ENCODE measurements around the gene FOXO3.

DNA sequence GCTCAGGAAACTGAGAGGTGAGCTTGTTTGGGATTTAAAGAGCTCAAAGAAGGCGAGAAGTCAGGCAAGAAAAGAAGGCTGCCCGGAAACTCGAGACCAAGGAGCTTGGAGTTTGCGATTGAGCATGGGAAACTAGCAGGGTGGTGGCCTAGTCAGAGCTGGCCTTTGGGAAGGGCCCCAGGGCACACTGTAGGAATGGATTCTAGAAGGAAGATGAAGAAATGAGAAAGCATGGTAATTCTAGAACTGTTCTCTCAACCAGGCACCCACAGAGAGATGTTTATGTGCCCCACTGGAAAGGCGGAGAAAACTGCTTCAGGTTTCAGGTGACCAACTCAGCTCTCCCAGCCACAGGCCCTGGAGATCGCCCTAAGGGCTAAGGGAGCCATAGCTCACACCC is 126.2 kb downstream of the FOXO3 start:
- TF ChIP-seq, protein P1, sequence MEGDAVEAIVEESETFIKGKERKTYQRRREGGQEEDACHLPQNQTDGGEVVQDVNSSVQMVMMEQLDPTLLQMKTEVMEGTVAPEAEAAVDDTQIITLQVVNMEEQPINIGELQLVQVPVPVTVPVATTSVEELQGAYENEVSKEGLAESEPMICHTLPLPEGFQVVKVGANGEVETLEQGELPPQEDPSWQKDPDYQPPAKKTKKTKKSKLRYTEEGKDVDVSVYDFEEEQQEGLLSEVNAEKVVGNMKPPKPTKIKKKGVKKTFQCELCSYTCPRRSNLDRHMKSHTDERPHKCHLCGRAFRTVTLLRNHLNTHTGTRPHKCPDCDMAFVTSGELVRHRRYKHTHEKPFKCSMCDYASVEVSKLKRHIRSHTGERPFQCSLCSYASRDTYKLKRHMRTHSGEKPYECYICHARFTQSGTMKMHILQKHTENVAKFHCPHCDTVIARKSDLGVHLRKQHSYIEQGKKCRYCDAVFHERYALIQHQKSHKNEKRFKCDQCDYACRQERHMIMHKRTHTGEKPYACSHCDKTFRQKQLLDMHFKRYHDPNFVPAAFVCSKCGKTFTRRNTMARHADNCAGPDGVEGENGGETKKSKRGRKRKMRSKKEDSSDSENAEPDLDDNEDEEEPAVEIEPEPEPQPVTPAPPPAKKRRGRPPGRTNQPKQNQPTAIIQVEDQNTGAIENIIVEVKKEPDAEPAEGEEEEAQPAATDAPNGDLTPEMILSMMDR (optimal IDR thresholded peaks at IDR 0.05 in 1 of 3, IDR thresholded peaks at IDR 0.05 in 1 of 3, conservative IDR thresholded peaks at IDR 0.05 in 1 of 3; ENCODE audit: extremely low read depth in 1 of 3, insufficient read depth in 2 of 3, low read length in 3 of 3) = no peak
- no peak for TF ChIP-seq EZH2 (IDR thresholded peaks at IDR 0.05; ENCODE audit: low read length)
